ENCODE measurements around the gene PPP1R18. TPM values are rescaled to one million over a fixed set of nuclear protein-coding genes. Genes with fewer than 3 reads are reported as not detected.

Gene PPP1R18
- polyA plus RNA-seq, 3 donors from 2014 or later: 178 to 308 (median 245) TPM

- no peaks in the 10 kb centered on the region for H3K9me3 Mint-ChIP-seq
- H3K27me3 Mint-ChIP-seq (ENCODE audit: low read depth in 3 of 3): peaks cover 0 to 1% (median 0%) of the 10 kb centered on the region in 3 donors
- H3K4me1 Mint-ChIP-seq: no peaks in the 10 kb centered on the region
- H3K36me3 Mint-ChIP-seq: peaks cover 15 to 24% (median 16%) of the 10 kb centered on the region in 3 donors
- DNase-seq: no peak
- peak overlapping the region in 1 of 6 donors; percentile 13 for H3K27ac Mint-ChIP-seq
- H3K4me3 Mint-ChIP-seq: no peak overlapping the region
Measured at GRCh38 chr6:30635834-30636233, 50.6 kb downstream of the PPP1R18 start.

GRCh38 chr6:30626484-30627366 lies 59.7 kb downstream of the PPP1R18 start, which contains the start of gene ATAT1:
TSS of gene ATAT1 (plus strand) at chr6:30626874.
- no peaks in the 10 kb centered on the region for H3K9me3 Mint-ChIP-seq
- DNase-seq: peak; percentile 87 to 89 (median 88)

More at GRCh38 chr6:30626484-30627366, 59.7 kb downstream of the PPP1R18 start, which contains the start of gene ATAT1:
- peaks cover 21 to 23% of the 10 kb centered on the region in 2 donors for H3K4me1 Mint-ChIP-seq
- peak within 1 kb of the TSS; percentile 95 to 98 (median 98) for H3K27ac Mint-ChIP-seq
- peaks cover 5 to 30% (median 9%) of the 10 kb centered on the region in 3 donors for H3K36me3 Mint-ChIP-seq
- peak within 1 kb of the TSS; percentile 89 to 92 (median 91) for H3K4me3 Mint-ChIP-seq
- H3K27me3 Mint-ChIP-seq (ENCODE audit: low read depth in 3 of 3): peaks cover 0 to 6% (median 3%) of the 10 kb centered on the region in 3 donors

Other genes with a start within 250 kb of the PPP1R18 start
- 1,000 to 10,000 TPM; 2,819 to 4,179 (median 3,086) TPM for gene HLA-E, start 197.1 kb downstream of the PPP1R18 start, polyA plus RNA-seq
- 10 to 100 TPM; 32.6 to 38.6 (median 35.0) TPM for gene GNL1, start 130.2 kb downstream of the PPP1R18 start, polyA plus RNA-seq
- gene PRR3, start 129.3 kb downstream of the PPP1R18 start, polyA plus RNA-seq: 1 to 10 TPM; 1.0 to 9.0 (median 3.6) TPM
- gene ABCF1, start 115.2 kb downstream of the PPP1R18 start, polyA plus RNA-seq: 10 to 100 TPM in 2 of 3 donors, 1 to 10 TPM in 1; 4.3 to 50.1 (median 15.2) TPM
- 10 to 100 TPM in 2 of 3 donors, 1 to 10 TPM in 1; 5.5 to 30.0 (median 12.9) TPM for gene PPP1R10, start 69.4 kb downstream of the PPP1R18 start, polyA plus RNA-seq
- gene MRPS18B, start 68.8 kb downstream of the PPP1R18 start, polyA plus RNA-seq: 100 to 1,000 TPM in 2 of 3 donors, 10 to 100 TPM in 1; 86.6 to 114 (median 102) TPM
- gene ATAT1, start 59.8 kb downstream of the PPP1R18 start, polyA plus RNA-seq: 1 to 10 TPM in 1 of 3 donors, under 1 TPM in 1, not detected in 1; 0.43 to 3.1 TPM
- gene C6orf136, start 39.5 kb downstream of the PPP1R18 start, polyA plus RNA-seq: 10 to 100 TPM in 1 of 3 donors, 1 to 10 TPM in 2; 4.3 to 16.5 (median 9.8) TPM
- gene DHX16, start 13.6 kb downstream of the PPP1R18 start, polyA plus RNA-seq: 10 to 100 TPM; 13.6 to 33.9 (median 14.4) TPM
- 10 to 100 TPM in 1 of 3 donors, 1 to 10 TPM in 2; 6.7 to 20.1 (median 8.4) TPM for gene NRM, start 4.3 kb upstream of the PPP1R18 start, polyA plus RNA-seq
- gene MDC1, start 30.6 kb upstream of the PPP1R18 start, polyA plus RNA-seq: 10 to 100 TPM in 1 of 3 donors, 1 to 10 TPM in 1, not detected in 1; 3.0 to 16.5 TPM
- gene TUBB, start 33.7 kb upstream of the PPP1R18 start, polyA plus RNA-seq: 100 to 1,000 TPM in 1 of 3 donors, 10 to 100 TPM in 2; 80.8 to 215 (median 84.0) TPM
- gene FLOT1, start 56.0 kb upstream of the PPP1R18 start, polyA plus RNA-seq: 100 to 1,000 TPM; 148 to 214 (median 174) TPM
- 1 to 10 TPM; 1.0 to 2.7 (median 1.6) TPM for gene IER3, start 57.9 kb upstream of the PPP1R18 start, polyA plus RNA-seq
- 1 to 10 TPM in 1 of 3 donors, under 1 TPM in 1, not detected in 1; 0.41 to 1.1 TPM for gene DDR1, start 197.9 kb upstream of the PPP1R18 start, polyA plus RNA-seq
- 10 to 100 TPM in 1 of 3 donors, 1 to 10 TPM in 1, not detected in 1; 6.3 to 10.2 TPM for gene GTF2H4, start 221.6 kb upstream of the PPP1R18 start, polyA plus RNA-seq
- 10 to 100 TPM; 12.0 to 17.5 (median 12.6) TPM for gene VARS2, start 227.6 kb upstream of the PPP1R18 start, polyA plus RNA-seq
- gene SFTA2, start 245.5 kb upstream of the PPP1R18 start, polyA plus RNA-seq: not detected

Data from immature natural killer cell (primary cell).